ENCODE measurements around the gene SLC66A3.

The SLC66A3 gene

DNA sequence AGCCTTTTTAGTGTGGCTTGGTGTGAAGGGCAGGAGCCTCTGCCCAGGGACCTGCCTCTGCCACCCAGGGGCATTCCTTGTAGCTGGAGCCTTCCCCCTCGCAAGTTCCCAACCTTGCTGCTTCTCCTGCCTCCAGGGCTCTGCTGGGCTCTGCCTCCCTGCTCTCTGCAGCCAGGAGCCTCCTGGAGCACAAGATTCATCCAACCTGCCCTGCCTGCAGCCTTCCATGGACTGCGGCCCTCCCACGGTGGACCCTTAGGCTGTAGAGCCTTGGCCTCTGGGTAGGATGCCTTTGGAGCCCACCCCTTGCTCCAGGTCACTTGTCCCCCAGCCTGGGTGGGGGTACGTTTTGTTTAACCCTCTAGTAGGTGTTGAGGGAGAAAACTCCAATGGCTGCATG, 2.5 kb downstream of the SLC66A3 start:
- no peaks in the 10 kb centered on the region for H3K36me3 ChIP-seq (ENCODE audit: insufficient read depth, low read length)
- H3K4me3 ChIP-seq (ENCODE audit: low read length, poor library complexity, severe bottlenecking), result no peak overlapping the region
- H4K20me1 ChIP-seq (ENCODE audit: insufficient read depth, low read length, poor library complexity, severe bottlenecking), result peaks cover 5% of the 10 kb centered on the region
- no peaks in the 10 kb centered on the region for H3K27me3 ChIP-seq (ENCODE audit: insufficient read depth, low read length, poor library complexity, severe bottlenecking)
- no peaks in the 10 kb centered on the region for H3K9me2 ChIP-seq (replicated peaks; ENCODE audit: low read depth, low read length)
- peaks cover 10% of the 10 kb centered on the region for H3K4me1 ChIP-seq (ENCODE audit: insufficient read depth, low read length, poor library complexity, severe bottlenecking)
- H3K79me2 ChIP-seq (ENCODE audit: insufficient read depth, low read length), result no peaks in the 10 kb centered on the region
- TF ChIP-seq EZH2phosphoT487 (IDR thresholded peaks at IDR 0.05; ENCODE audit: borderline replicate concordance), result no peak
- TF ChIP-seq, protein P1, sequence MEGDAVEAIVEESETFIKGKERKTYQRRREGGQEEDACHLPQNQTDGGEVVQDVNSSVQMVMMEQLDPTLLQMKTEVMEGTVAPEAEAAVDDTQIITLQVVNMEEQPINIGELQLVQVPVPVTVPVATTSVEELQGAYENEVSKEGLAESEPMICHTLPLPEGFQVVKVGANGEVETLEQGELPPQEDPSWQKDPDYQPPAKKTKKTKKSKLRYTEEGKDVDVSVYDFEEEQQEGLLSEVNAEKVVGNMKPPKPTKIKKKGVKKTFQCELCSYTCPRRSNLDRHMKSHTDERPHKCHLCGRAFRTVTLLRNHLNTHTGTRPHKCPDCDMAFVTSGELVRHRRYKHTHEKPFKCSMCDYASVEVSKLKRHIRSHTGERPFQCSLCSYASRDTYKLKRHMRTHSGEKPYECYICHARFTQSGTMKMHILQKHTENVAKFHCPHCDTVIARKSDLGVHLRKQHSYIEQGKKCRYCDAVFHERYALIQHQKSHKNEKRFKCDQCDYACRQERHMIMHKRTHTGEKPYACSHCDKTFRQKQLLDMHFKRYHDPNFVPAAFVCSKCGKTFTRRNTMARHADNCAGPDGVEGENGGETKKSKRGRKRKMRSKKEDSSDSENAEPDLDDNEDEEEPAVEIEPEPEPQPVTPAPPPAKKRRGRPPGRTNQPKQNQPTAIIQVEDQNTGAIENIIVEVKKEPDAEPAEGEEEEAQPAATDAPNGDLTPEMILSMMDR (conservative IDR thresholded peaks at IDR 0.05; ENCODE audit: low read length), result no peak
- H3K9ac ChIP-seq (ENCODE audit: low read depth, low read length, poor library complexity, severe bottlenecking), result no peak overlapping the region
- H2AFZ ChIP-seq (ENCODE audit: low read length), result no peak overlapping the region
- no peaks in the 10 kb centered on the region for H3K9me3 ChIP-seq (ENCODE audit: insufficient read depth, low read depth, low read length)
- no peaks in the 10 kb centered on the region for H3F3A ChIP-seq (ENCODE audit: low read depth)
- no peak overlapping the region for H3K4me2 ChIP-seq (ENCODE audit: low read depth, low read length, poor library complexity, severe bottlenecking)

DNA sequence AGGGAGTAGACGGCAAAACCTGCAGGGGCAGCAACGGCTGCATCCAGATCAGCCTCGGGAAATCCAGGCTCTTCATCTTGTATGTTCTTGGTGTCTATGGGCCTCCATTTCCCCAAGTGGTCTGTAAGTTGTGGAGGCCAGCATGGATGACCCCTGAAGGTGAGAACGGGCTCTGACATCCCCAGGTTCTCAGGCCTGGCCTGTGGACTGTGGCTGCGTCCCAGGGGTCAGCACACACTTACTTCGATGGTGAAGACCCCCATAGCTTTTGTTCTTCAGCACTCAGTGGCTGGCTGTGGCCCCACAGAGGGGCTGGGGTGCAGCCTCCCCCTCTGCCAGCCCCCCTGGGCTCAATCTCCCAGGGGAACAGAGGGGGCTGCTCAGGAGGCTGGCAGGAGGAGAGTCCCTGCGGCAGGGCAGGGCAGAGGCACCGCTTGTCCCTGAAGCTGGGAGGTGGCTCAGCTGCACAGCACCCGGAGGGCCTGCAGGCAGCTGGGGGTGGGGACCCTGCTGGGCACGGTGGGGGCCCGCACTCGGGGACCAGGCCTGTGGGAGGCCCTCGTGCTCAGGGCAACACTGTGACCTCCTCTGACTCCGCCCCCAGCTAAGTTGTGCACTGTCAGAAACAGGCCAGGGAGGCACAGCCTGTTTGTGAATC, 3.8 kb downstream of the SLC66A3 start:
- H3F3A ChIP-seq (ENCODE audit: low read depth), result no peaks in the 10 kb centered on the region
- H2AFZ ChIP-seq (ENCODE audit: low read length), result no peak overlapping the region
- H3K27me3 ChIP-seq (ENCODE audit: insufficient read depth, low read length, poor library complexity, severe bottlenecking), result no peaks in the 10 kb centered on the region
- no peaks in the 10 kb centered on the region for H3K36me3 ChIP-seq (ENCODE audit: insufficient read depth, low read length)
- no peaks in the 10 kb centered on the region for H3K9me2 ChIP-seq (replicated peaks; ENCODE audit: low read depth, low read length)
- H3K4me1 ChIP-seq (ENCODE audit: insufficient read depth, low read length, poor library complexity, severe bottlenecking), result peaks cover 10% of the 10 kb centered on the region
- H3K9me3 ChIP-seq (ENCODE audit: insufficient read depth, low read depth, low read length), result no peaks in the 10 kb centered on the region
- no peak overlapping the region for H3K9ac ChIP-seq (ENCODE audit: low read depth, low read length, poor library complexity, severe bottlenecking)
- no peak for TF ChIP-seq EZH2phosphoT487 (IDR thresholded peaks at IDR 0.05; ENCODE audit: borderline replicate concordance)
- TF ChIP-seq, protein P1 (conservative IDR thresholded peaks at IDR 0.05; ENCODE audit: low read length), result no peak
- H3K4me2 ChIP-seq (ENCODE audit: low read depth, low read length, poor library complexity, severe bottlenecking), result no peak overlapping the region
- H3K4me3 ChIP-seq (ENCODE audit: low read length, poor library complexity, severe bottlenecking), result no peak overlapping the region
- peaks cover 5% of the 10 kb centered on the region for H4K20me1 ChIP-seq (ENCODE audit: insufficient read depth, low read length, poor library complexity, severe bottlenecking)
- no peaks in the 10 kb centered on the region for H3K79me2 ChIP-seq (ENCODE audit: insufficient read depth, low read length)

DNA sequence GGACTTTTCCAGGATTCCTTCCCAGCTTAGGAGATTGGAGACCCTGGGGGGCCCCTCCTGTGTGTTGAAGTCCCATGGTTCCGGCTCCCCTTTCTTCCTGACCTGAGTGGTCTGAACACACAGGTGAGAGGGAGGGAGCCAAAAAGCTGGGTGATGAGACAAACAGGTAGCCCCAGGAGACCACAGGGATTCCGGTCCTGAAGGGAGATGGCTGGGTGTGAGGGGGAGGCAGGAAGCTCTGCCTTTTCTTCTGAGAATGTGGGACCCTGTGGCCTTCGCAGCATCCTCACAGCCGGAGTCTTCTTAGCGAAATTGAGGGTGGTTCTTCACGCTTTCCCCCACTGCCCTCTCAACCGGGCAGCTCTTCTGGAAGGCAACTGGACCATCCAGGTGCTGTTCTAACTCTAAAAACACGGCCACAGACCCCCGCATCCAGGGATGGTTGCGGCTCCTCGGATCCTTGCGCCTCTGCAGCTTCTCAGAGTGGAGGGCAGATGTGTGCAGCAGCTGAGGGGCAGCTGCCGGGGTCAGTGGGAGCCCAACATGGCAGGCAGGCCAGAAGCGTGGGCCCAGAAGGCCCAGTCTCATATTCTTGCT, 4.4 kb downstream of the SLC66A3 start:
- Histone ChIP-seq H4K20me1 (ENCODE audit: insufficient read depth, low read length, poor library complexity, severe bottlenecking) (peaks cover 5% of the 10 kb centered on the region), H3K4me2 (ENCODE audit: low read depth, low read length, poor library complexity, severe bottlenecking) (no peak overlapping the region), H3K4me3 (ENCODE audit: low read length, poor library complexity, severe bottlenecking) (no peak overlapping the region), H2AFZ (ENCODE audit: low read length) (no peak overlapping the region), H3K27me3 (ENCODE audit: insufficient read depth, low read length, poor library complexity, severe bottlenecking) (no peaks in the 10 kb centered on the region), H3K36me3 (ENCODE audit: insufficient read depth, low read length) (no peaks in the 10 kb centered on the region), H3K9ac (ENCODE audit: low read depth, low read length, poor library complexity, severe bottlenecking) (no peak overlapping the region), H3K9me2 (replicated peaks; ENCODE audit: low read depth, low read length) (no peaks in the 10 kb centered on the region), H3F3A (ENCODE audit: low read depth) (no peaks in the 10 kb centered on the region), H3K4me1 (ENCODE audit: insufficient read depth, low read length, poor library complexity, severe bottlenecking) (peaks cover 7% of the 10 kb centered on the region), H3K9me3 (ENCODE audit: insufficient read depth, low read depth, low read length) (no peaks in the 10 kb centered on the region), H3K79me2 (ENCODE audit: insufficient read depth, low read length) (no peaks in the 10 kb centered on the region)
- TF ChIP-seq EZH2phosphoT487 (IDR thresholded peaks at IDR 0.05; ENCODE audit: borderline replicate concordance), result no peak
- TF ChIP-seq, protein P1 (conservative IDR thresholded peaks at IDR 0.05; ENCODE audit: low read length), result no peak
